HepG2 (cell line): ENCODE data around the gene DDX39B. TPM values are rescaled to one million over a fixed set of nuclear protein-coding genes. Genes with fewer than 3 reads are reported as not detected.

Source experiments
- ATF7 ChIP-seq, 2 experiments: fragments of 450-650 bp in 1 of 2; sonication (generic) in 1 of 2; formaldehyde crosslinking in 1 of 2; IDR thresholded peaks; 2 replicates each; pipeline versions ENCODE4 v1.4.0 to v1.6.1; 2016 to 2020; ENCODE audit warnings: antibody characterized with exemption in 1 of 2, mild to moderate bottlenecking in 1 of 2, missing genetic modification reagents in 1 of 2
- CHD2 ChIP-seq: IDR thresholded peaks from 2 replicates; pipeline ENCODE4 v1.6.1; 2011; ENCODE audit warnings: low read depth, low read length, improper control_type of control experiment
- E2F1 ChIP-seq: sonication (generic); formaldehyde crosslinking; IDR thresholded peaks from 2 replicates; pipeline ENCODE4 v1.5.0; 2020; ENCODE audit warnings: missing genetic modification reagents
- ISX ChIP-seq: sonication (generic); formaldehyde crosslinking; conservative IDR thresholded peaks from 2 replicates; pipeline ENCODE4 v1.5.0; 2020; ENCODE audit warnings: missing genetic modification reagents
- KMT2A ChIP-seq: sonication (generic); formaldehyde crosslinking; IDR thresholded peaks from 2 replicates; pipeline ENCODE4 v1.4.0; 2020; ENCODE audit warnings: missing genetic modification reagents
- MLLT10 ChIP-seq: sonication (generic); formaldehyde crosslinking; IDR thresholded peaks from 2 replicates; pipeline ENCODE4 v1.4.0; 2020; ENCODE audit warnings: missing genetic modification reagents
- NR2F2 ChIP-seq: IDR thresholded peaks from 2 replicates; pipeline ENCODE4 v1.6.1; 2012; ENCODE audit warnings: low read depth, inconsistent platforms, borderline replicate concordance
- PRPF4 ChIP-seq: fragments of 200-400 bp; formaldehyde crosslinking; IDR thresholded peaks from 2 replicates; pipeline ENCODE4 v1.6.1; 2016; ENCODE audit warnings: low read length, low read depth; ENCODE audit not compliant: poor library complexity, severe bottlenecking
- SMAD3 ChIP-seq: sonication (generic); formaldehyde crosslinking; IDR thresholded peaks from 2 replicates; pipeline ENCODE4 v1.4.0; 2020; ENCODE audit warnings: missing genetic modification reagents
- TRIM24 ChIP-seq: sonication (generic); formaldehyde crosslinking; IDR thresholded peaks from 2 replicates; pipeline ENCODE4 v1.8.0; 2022; ENCODE audit warnings: mild to moderate bottlenecking, missing genetic modification reagents
- ZBTB38 ChIP-seq: sonication (generic); formaldehyde crosslinking; IDR thresholded peaks from 2 replicates; pipeline ENCODE4 v1.5.1; 2020; ENCODE audit warnings: mild to moderate bottlenecking, missing genetic modification reagents
- ZMAT3 ChIP-seq: sonication (generic); formaldehyde crosslinking; conservative IDR thresholded peaks from 2 replicates; pipeline ENCODE4 v1.7.0; 2021; ENCODE audit warnings: missing genetic modification reagents
- ZNF143 ChIP-seq: sonication (generic); formaldehyde crosslinking; IDR thresholded peaks from 2 replicates; pipeline ENCODE4 v1.4.0; 2020; ENCODE audit warnings: missing genetic modification reagents
- ZNF251 ChIP-seq: sonication (generic); formaldehyde crosslinking; IDR thresholded peaks from 2 replicates; pipeline ENCODE4 v1.9.0; 2021; ENCODE audit warnings: mild to moderate bottlenecking, missing genetic modification reagents
- ZNF253 ChIP-seq: sonication (generic); formaldehyde crosslinking; IDR thresholded peaks from 2 replicates; pipeline ENCODE4 v1.8.0; 2022; ENCODE audit warnings: mild to moderate bottlenecking, missing genetic modification reagents, borderline replicate concordance
- ZNF431 ChIP-seq: sonication (generic); formaldehyde crosslinking; IDR thresholded peaks from 2 replicates; pipeline ENCODE4 v1.9.0; 2022; ENCODE audit warnings: missing genetic modification reagents, low read depth, mild to moderate bottlenecking, borderline replicate concordance
- ZNF503 ChIP-seq: sonication (generic); formaldehyde crosslinking; IDR thresholded peaks from 2 replicates; pipeline ENCODE4 v1.4.0; 2020; ENCODE audit warnings: missing genetic modification reagents
- ZNF549 ChIP-seq: sonication (generic); formaldehyde crosslinking; IDR thresholded peaks from 2 replicates; pipeline ENCODE4 v1.5.0; 2020; ENCODE audit warnings: missing genetic modification reagents
- ZNF703 ChIP-seq: sonication (generic); formaldehyde crosslinking; IDR thresholded peaks from 2 replicates; pipeline ENCODE4 v1.5.1; 2020; ENCODE audit warnings: missing genetic modification reagents, mild to moderate bottlenecking, moderate library complexity, borderline replicate concordance
- ZNF790 ChIP-seq: sonication (generic); formaldehyde crosslinking; IDR thresholded peaks from 2 replicates; pipeline ENCODE4 v1.8.0; 2022; ENCODE audit warnings: missing genetic modification reagents, mild to moderate bottlenecking, borderline replicate concordance
- ZSCAN12 ChIP-seq: sonication (generic); formaldehyde crosslinking; IDR thresholded peaks from 2 replicates; pipeline ENCODE4 v1.9.0; 2021; ENCODE audit warnings: mild to moderate bottlenecking, missing genetic modification reagents
- polyA plus RNA-seq, 8 experiments: library from polyadenylated mRNA; depleted of rRNA in 3 of 8; stranded (reverse) in 7 of 8; unstranded in 1 of 8; fragments of >200 nt; fragmentation: Illumina TruSeq in 4 of 8; extraction: Trizol in 4 of 8; gene quantifications; 2 replicates each; pipeline versions ENCODE4 v1.2.1 to v1.2.3, GENCODE V29; 2011 to 2016; ENCODE audit warnings: low read depth in 4 of 8, missing spikeins in 1 of 8, mixed read lengths in 1 of 8; ENCODE audit not compliant: insufficient read depth in 1 of 8
- total RNA-seq, 5 experiments: library from RNA; depleted of rRNA; stranded (reverse); fragments of >200 nt; fragmentation: Illumina TruSeq; extraction: Trizol; gene quantifications; 2 replicates each; pipeline ENCODE4 v1.2.3, GENCODE V29; 2016; ENCODE audit warnings: low read depth in 1 of 5
- TF ChIP-seq, protein P1 (sequence below): sonication (generic); formaldehyde crosslinking; IDR thresholded peaks from 2 replicates; pipeline ENCODE4 v1.4.0; 2020; ENCODE audit warnings: missing genetic modification reagents
- TF ChIP-seq, protein P2 (sequence below): sonication (generic); formaldehyde crosslinking; IDR thresholded peaks from 2 replicates; pipeline ENCODE4 v1.4.0; 2020; ENCODE audit warnings: mild to moderate bottlenecking, missing genetic modification reagents

Gene DDX39B
- total and polyA plus RNA-seq, 2 of the 13 experiments (the other 11 are each of a cell fraction or from before 2014, with no cell fraction given): 570 to 678 TPM

- 0 out of 2 replicates have a peak, but pooled peaks have one; percentile 57 for TF ChIP-seq ZSCAN12
- peak; percentile 67 for TF ChIP-seq ZNF143 (CRISPR knock-in tag)
- TF ChIP-seq PRPF4: no peak
- no peak; the same call in 1 of the 2 replicates for TF ChIP-seq SMAD3 (CRISPR knock-in tag)
- no peak; the same call in 1 of the 2 replicates for TF ChIP-seq ZNF253 (CRISPR knock-in tag)
- TF ChIP-seq E2F1 (CRISPR knock-in tag): peak; percentile 98
- TF ChIP-seq ZMAT3 (CRISPR knock-in tag): no peak
- no peak for TF ChIP-seq ATF7 (IDR thresholded peaks at IDR 0.05)
- TF ChIP-seq ATF7 (CRISPR knock-in tag; IDR thresholded peaks at IDR 0.05): no peak
- peak; percentile 90 for TF ChIP-seq ZNF703 (CRISPR knock-in tag)
- TF ChIP-seq ZBTB38 (CRISPR knock-in tag): peak; percentile 26; the same call in 1 of the 2 replicates
- TF ChIP-seq TRIM24: no peak
- TF ChIP-seq ZNF790: 0 out of 2 replicates have a peak, but pooled peaks have one; percentile 89
- TF ChIP-seq NR2F2: no peak
- no peak for TF ChIP-seq MLLT10 (CRISPR knock-in tag)
- TF ChIP-seq KMT2A: peak; percentile 67
- no peak for TF ChIP-seq CHD2
- TF ChIP-seq, protein P1, sequence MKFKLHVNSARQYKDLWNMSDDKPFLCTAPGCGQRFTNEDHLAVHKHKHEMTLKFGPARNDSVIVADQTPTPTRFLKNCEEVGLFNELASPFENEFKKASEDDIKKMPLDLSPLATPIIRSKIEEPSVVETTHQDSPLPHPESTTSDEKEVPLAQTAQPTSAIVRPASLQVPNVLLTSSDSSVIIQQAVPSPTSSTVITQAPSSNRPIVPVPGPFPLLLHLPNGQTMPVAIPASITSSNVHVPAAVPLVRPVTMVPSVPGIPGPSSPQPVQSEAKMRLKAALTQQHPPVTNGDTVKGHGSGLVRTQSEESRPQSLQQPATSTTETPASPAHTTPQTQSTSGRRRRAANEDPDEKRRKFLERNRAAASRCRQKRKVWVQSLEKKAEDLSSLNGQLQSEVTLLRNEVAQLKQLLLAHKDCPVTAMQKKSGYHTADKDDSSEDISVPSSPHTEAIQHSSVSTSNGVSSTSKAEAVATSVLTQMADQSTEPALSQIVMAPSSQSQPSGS (CRISPR knock-in tag): peak; percentile 84; the same call in 1 of the 2 replicates
- TF ChIP-seq ZNF503 (CRISPR knock-in tag): peak; percentile 86
- no peak for TF ChIP-seq ZNF549 (CRISPR knock-in tag)
- TF ChIP-seq, protein P2, sequence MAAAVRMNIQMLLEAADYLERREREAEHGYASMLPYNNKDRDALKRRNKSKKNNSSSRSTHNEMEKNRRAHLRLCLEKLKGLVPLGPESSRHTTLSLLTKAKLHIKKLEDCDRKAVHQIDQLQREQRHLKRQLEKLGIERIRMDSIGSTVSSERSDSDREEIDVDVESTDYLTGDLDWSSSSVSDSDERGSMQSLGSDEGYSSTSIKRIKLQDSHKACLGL (CRISPR knock-in tag): peak; percentile 47
- TF ChIP-seq ZNF251: no peak
- peak; percentile 77 for TF ChIP-seq ISX (CRISPR knock-in tag)
- 0 out of 2 replicates have a peak, but pooled peaks have one; percentile 34 for TF ChIP-seq ZNF431 (CRISPR knock-in tag)
These were observed at the start of gene DDX39B (continued) for GRCh38 chr6:31541658-31542521.
